ENCODE results near the gene MALT1.

MALT1 gene

DNA sequence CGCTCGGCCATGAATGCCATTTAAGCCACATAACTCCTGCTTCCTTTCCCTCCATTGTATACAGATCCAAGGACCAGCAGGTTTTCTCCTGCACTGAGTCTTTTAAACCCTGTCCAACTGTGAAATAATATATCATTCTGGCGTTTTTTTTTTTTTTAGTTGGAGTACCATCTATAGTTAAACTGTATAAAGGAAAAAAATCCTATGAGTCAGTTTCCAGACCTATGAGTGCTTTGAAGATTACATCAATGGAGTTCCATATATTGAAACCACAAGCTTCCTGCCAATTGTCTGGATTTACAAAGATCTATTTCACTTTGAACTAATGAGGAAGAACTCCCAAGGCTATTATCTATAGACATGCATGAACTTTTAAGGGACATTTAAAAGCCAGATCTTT, 2.4 kb upstream of the MALT1 start:
- TF ChIP-seq, protein P1, sequence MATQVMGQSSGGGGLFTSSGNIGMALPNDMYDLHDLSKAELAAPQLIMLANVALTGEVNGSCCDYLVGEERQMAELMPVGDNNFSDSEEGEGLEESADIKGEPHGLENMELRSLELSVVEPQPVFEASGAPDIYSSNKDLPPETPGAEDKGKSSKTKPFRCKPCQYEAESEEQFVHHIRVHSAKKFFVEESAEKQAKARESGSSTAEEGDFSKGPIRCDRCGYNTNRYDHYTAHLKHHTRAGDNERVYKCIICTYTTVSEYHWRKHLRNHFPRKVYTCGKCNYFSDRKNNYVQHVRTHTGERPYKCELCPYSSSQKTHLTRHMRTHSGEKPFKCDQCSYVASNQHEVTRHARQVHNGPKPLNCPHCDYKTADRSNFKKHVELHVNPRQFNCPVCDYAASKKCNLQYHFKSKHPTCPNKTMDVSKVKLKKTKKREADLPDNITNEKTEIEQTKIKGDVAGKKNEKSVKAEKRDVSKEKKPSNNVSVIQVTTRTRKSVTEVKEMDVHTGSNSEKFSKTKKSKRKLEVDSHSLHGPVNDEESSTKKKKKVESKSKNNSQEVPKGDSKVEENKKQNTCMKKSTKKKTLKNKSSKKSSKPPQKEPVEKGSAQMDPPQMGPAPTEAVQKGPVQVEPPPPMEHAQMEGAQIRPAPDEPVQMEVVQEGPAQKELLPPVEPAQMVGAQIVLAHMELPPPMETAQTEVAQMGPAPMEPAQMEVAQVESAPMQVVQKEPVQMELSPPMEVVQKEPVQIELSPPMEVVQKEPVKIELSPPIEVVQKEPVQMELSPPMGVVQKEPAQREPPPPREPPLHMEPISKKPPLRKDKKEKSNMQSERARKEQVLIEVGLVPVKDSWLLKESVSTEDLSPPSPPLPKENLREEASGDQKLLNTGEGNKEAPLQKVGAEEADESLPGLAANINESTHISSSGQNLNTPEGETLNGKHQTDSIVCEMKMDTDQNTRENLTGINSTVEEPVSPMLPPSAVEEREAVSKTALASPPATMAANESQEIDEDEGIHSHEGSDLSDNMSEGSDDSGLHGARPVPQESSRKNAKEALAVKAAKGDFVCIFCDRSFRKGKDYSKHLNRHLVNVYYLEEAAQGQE (IDR thresholded peaks at IDR 0.05; ENCODE audit: insufficient read depth in 1 of 2, low read depth in 2 of 2, low read length in 2 of 2) = no peak
- no peak for TF ChIP-seq POLR2AphosphoS5 (IDR thresholded peaks at IDR 0.05; ENCODE audit: low read depth, low read length)
- no peak for TF ChIP-seq SIN3A (IDR thresholded peaks at IDR 0.05; ENCODE audit: borderline replicate concordance, insufficient read depth, low read length)
- TF ChIP-seq TAF1 (IDR thresholded peaks at IDR 0.05; ENCODE audit: borderline replicate concordance, insufficient read depth, low read length) = no peak
- no peak for TF ChIP-seq FOXP2 (optimal IDR thresholded peaks at IDR 0.05; ENCODE audit: borderline replicate concordance, extremely low read depth, extremely low read length, insufficient read depth)

DNA sequence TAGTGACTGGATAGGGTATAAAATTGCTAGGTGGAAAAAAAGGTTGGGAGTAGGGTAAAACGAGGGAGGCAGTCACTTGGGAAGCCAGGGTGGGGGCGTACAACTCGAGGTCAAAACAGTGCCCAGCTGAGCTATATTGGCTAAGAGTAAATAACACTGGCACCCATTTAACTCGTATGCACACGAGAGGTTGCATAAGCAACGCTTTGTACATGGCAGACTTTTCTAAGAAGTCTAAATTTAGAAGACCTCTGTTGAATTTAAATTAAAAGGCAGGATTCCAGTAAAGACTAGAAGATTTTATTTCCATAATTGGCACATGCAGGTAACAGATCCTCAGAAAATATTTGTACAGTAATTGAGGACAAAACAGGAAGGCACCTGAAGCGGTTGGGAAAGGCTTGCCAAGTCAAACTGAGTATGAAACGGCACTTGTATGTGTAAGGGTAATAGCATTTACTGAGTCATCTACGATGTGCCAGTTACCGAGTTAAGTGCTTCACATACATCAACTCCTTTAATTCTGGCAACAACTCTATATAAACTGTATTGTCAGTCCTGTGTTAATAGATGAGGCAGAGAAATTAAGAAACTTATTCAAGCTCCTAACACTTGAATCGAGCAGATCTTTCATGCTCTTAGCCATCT, 1.4 kb upstream of the MALT1 start:
- TF ChIP-seq TAF1 (IDR thresholded peaks at IDR 0.05; ENCODE audit: borderline replicate concordance, insufficient read depth, low read length) = no peak
- no peak for TF ChIP-seq FOXP2 (optimal IDR thresholded peaks at IDR 0.05; ENCODE audit: borderline replicate concordance, extremely low read depth, extremely low read length, insufficient read depth)
- no peak for TF ChIP-seq SIN3A (IDR thresholded peaks at IDR 0.05; ENCODE audit: borderline replicate concordance, insufficient read depth, low read length)
- TF ChIP-seq, protein P1 (IDR thresholded peaks at IDR 0.05; ENCODE audit: insufficient read depth in 1 of 2, low read depth in 2 of 2, low read length in 2 of 2) = no peak
- TF ChIP-seq POLR2AphosphoS5 (IDR thresholded peaks at IDR 0.05; ENCODE audit: low read depth, low read length) = no peak

DNA sequence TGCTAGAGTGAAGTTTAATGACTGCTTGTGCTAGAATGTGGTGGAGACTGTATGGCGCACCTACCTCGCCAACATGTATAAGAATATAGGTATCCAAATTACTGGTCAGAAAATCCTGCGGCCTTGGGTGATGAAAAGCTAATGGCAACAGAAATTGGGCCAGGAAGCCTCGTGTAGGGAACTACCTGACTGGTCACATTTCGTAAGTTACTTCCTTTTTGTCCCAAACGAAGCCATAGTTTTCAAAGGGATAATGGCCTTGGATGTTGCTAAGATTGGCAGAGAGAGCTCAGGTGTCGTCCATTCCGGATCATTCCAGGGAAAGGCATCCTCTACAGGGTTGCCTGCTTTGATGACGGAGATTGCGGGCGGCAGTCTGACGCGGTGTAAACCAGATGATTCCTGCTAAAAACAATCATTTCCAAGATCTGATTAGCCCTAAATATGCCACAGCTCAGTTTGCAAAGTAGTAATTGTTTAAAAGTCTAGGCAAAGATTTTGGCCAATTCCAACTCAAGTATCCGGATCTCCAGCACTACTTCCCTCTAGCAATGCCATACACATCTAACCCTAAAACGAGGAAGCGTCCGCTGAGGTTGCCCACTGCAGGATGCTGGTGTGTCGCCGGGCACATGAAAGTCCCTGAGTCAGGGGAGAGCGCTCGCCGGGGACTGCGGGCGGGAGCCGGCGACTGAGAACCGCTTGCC, 708 bp upstream of the MALT1 start:
- TF ChIP-seq, protein P1 (IDR thresholded peaks at IDR 0.05; ENCODE audit: insufficient read depth in 1 of 2, low read depth in 2 of 2, low read length in 2 of 2) = no peak
- no peak for TF ChIP-seq SIN3A (IDR thresholded peaks at IDR 0.05; ENCODE audit: borderline replicate concordance, insufficient read depth, low read length)
- TF ChIP-seq FOXP2 (optimal IDR thresholded peaks at IDR 0.05; ENCODE audit: borderline replicate concordance, extremely low read depth, extremely low read length, insufficient read depth) = no peak
- no peak for TF ChIP-seq POLR2AphosphoS5 (IDR thresholded peaks at IDR 0.05; ENCODE audit: low read depth, low read length)
- TF ChIP-seq TAF1 (IDR thresholded peaks at IDR 0.05; ENCODE audit: borderline replicate concordance, insufficient read depth, low read length) = no peak

DNA sequence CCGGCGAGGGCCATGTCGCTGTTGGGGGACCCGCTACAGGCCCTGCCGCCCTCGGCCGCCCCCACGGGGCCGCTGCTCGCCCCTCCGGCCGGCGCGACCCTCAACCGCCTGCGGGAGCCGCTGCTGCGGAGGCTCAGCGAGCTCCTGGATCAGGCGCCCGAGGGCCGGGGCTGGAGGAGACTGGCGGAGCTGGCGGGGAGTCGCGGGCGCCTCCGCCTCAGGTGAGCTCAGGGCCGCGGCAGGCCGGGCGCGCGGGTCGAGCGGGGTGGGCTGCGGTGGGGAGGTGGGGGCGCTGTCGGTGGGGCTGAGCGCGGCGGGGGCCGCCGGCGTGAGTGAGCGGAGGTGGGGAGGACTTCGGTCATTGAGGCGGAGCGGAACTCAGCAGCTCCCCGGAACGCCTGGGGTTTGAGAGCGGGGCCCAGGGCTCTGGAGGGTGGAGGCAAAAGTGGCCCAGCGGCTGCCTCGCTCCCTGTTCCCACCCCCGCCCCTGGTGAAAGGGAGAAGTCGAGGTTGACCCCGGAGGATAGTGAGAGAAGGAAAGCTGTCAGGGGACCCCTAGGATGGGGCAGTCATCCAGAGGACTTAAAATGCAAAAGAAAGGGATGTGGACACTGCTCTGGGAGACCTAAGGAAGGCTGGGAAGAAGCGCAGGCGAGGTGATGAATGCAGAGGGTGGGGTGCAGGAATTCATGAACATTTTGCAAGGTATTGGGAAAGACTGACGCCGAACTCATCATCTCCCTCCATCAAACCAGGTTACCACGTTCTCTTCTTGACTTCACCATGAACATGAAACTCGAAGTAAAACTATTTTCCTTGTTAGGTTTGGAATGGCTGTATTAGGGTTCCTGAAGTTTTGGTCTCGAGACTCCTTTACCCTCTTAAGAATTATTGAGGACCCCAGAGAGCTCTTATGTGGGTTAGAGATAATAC, 633 bp downstream of the MALT1 start:
- TF ChIP-seq POLR2AphosphoS5 (IDR thresholded peaks at IDR 0.05; ENCODE audit: low read depth, low read length) = no peak
- TF ChIP-seq, protein P1 (IDR thresholded peaks at IDR 0.05; ENCODE audit: insufficient read depth in 1 of 2, low read depth in 2 of 2, low read length in 2 of 2) = no peak
- TF ChIP-seq SIN3A (IDR thresholded peaks at IDR 0.05; ENCODE audit: borderline replicate concordance, insufficient read depth, low read length) = no peak
- no peak for TF ChIP-seq TAF1 (IDR thresholded peaks at IDR 0.05; ENCODE audit: borderline replicate concordance, insufficient read depth, low read length)
- no peak for TF ChIP-seq FOXP2 (optimal IDR thresholded peaks at IDR 0.05; ENCODE audit: borderline replicate concordance, extremely low read depth, extremely low read length, insufficient read depth)
